Glomerular endothelial cell (primary cell): ENCODE results near the gene CX3CR1. TPM values are rescaled to one million over a fixed set of nuclear protein-coding genes. Genes with fewer than 3 reads are reported as not detected.
"Not testable (repeated sequence)": the region's sequence is repeated elsewhere in the genome, so short reads cannot be mapped to it uniquely, and the experiment has no call there.

Experiments used
- DNase-seq: peaks from one replicate; pipeline ENCODE4 v3.0.0-alpha.2; 2011; ENCODE audit warnings: low read depth, low spot score; ENCODE audit errors: extremely low read depth
- total RNA-seq: library from RNA; depleted of rRNA; stranded (reverse); fragments of >200 nt; gene quantifications from 2 replicates; pipeline ENCODE4 v1.2.3, GENCODE V29; 2015

CX3CR1 gene
- not detected in 2 replicates for total RNA-seq

- DNase-seq = no peak
Observed at GRCh38 chr3:39279745-39280517, at the start of gene CX3CR1. CX3CR1 (minus strand) TSS chr3:39280036; CDS start chr3:39266509, 13,527 bp downstream.

GRCh38 chr3:39329493-39329892, 49.7 kb upstream of the CX3CR1 start, which contains the start of gene CCR8:
CCR8 (plus strand) TSS chr3:39329709; CDS start chr3:39332332, 2,623 bp downstream.
- no peak for DNase-seq

- DNase-seq = no peak
Observed at GRCh38 chr3:39327746-39328349, 48.0 kb upstream of the CX3CR1 start.

GRCh38 chr3:39327053-39327745, 47.4 kb upstream of the CX3CR1 start:
- DNase-seq = no peak

GRCh38 chr3:39325236-39325635, 45.4 kb upstream of the CX3CR1 start:
- DNase-seq = no peak

GRCh38 chr3:39323494-39323893, 43.7 kb upstream of the CX3CR1 start:
- DNase-seq = no peak

GRCh38 chr3:39322936-39323335, 43.1 kb upstream of the CX3CR1 start:
- DNase-seq = no peak

GRCh38 chr3:39322209-39322715, 42.4 kb upstream of the CX3CR1 start:
- DNase-seq = not testable (repeated sequence)

GRCh38 chr3:39321574-39321983, 41.7 kb upstream of the CX3CR1 start:
- DNase-seq = not testable (repeated sequence)

- no peak for DNase-seq
Observed at GRCh38 chr3:39319249-39319648, 39.4 kb upstream of the CX3CR1 start.

- DNase-seq = no peak
Observed at GRCh38 chr3:39318301-39318700, 38.5 kb upstream of the CX3CR1 start.

- no peak for DNase-seq
Observed at GRCh38 chr3:39317571-39318169, 37.8 kb upstream of the CX3CR1 start.

- DNase-seq = no peak
Observed at GRCh38 chr3:39315420-39315819, 35.6 kb upstream of the CX3CR1 start.

- no peak for DNase-seq
Observed at GRCh38 chr3:39313289-39313688, 33.5 kb upstream of the CX3CR1 start.

GRCh38 chr3:39302178-39302577, 22.3 kb upstream of the CX3CR1 start:
- DNase-seq = no peak

- DNase-seq = no peak
Observed at GRCh38 chr3:39299279-39299678, 19.4 kb upstream of the CX3CR1 start.

- no peak for DNase-seq
Observed at GRCh38 chr3:39296197-39297077, 16.6 kb upstream of the CX3CR1 start.

- no peak for DNase-seq
Observed at GRCh38 chr3:39295184-39295775, 15.4 kb upstream of the CX3CR1 start.

GRCh38 chr3:39294446-39295183, 14.8 kb upstream of the CX3CR1 start:
- DNase-seq = no peak
